ENCODE results near the gene CENPE. TPM values are rescaled to one million over a fixed set of nuclear protein-coding genes. Genes with fewer than 3 reads are reported as not detected.

CENPE gene
- total RNA-seq, 2 donors from 2014 or later: 0.87 to 4.5 TPM

- no peaks in the 10 kb centered on the region for H3K9me3 ChIP-seq
- no peak overlapping the region for H3K27ac ChIP-seq
- no peaks in the 10 kb centered on the region for H3K27me3 ChIP-seq (replicated peaks; ENCODE audit: insufficient read depth)
- TF ChIP-seq POLR2A (IDR thresholded peaks at IDR 0.05) (no peak), POLR2AphosphoS5 (IDR thresholded peaks at IDR 0.05) (no peak)
- TF ChIP-seq, protein P1, sequence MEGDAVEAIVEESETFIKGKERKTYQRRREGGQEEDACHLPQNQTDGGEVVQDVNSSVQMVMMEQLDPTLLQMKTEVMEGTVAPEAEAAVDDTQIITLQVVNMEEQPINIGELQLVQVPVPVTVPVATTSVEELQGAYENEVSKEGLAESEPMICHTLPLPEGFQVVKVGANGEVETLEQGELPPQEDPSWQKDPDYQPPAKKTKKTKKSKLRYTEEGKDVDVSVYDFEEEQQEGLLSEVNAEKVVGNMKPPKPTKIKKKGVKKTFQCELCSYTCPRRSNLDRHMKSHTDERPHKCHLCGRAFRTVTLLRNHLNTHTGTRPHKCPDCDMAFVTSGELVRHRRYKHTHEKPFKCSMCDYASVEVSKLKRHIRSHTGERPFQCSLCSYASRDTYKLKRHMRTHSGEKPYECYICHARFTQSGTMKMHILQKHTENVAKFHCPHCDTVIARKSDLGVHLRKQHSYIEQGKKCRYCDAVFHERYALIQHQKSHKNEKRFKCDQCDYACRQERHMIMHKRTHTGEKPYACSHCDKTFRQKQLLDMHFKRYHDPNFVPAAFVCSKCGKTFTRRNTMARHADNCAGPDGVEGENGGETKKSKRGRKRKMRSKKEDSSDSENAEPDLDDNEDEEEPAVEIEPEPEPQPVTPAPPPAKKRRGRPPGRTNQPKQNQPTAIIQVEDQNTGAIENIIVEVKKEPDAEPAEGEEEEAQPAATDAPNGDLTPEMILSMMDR (IDR thresholded peaks at IDR 0.05): no peak
- no peaks in the 10 kb centered on the region for H3K36me3 ChIP-seq
- WGBS: 92% methylated on average over 4 of the region's 4 CpGs
- no peak for DNase-seq (ENCODE audit: low spot score)
- intact Hi-C loops (cut with DNase I): no loop called here
- H3K4me3 ChIP-seq: no peak overlapping the region
- H3K4me1 ChIP-seq (replicated peaks): no peaks in the 10 kb centered on the region
These were observed 39.4 kb downstream of the CENPE start for GRCh38 chr4:103158760-103159159.

DNA sequence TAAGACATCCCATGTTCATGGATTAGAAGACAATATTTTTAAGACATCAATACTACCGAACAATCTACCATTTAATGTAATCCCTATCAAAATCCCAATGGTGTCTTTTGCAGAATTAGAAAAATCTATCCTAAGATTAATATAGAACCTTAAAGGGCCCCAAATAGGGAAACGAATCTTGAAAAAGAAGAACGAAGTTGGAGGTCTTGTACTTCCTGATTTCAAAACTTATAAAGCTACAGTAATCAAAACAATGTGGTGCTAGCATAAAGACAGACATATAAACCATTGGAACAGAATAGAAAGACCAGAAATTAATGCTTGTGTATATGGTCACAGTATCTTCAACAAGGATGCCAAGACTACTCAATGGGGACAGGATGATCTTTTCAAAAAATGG, 42.0 kb downstream of the CENPE start:
- intact Hi-C loops (cut with DNase I): no loop called here
- no peaks in the 10 kb centered on the region for H3K27me3 ChIP-seq (replicated peaks; ENCODE audit: insufficient read depth)
- no peaks in the 10 kb centered on the region for H3K9me3 ChIP-seq
- H3K4me1 ChIP-seq (replicated peaks): no peaks in the 10 kb centered on the region
- TF ChIP-seq, protein P1 (IDR thresholded peaks at IDR 0.05): no peak
- no peak for TF ChIP-seq POLR2A (IDR thresholded peaks at IDR 0.05)
- TF ChIP-seq POLR2AphosphoS5 (IDR thresholded peaks at IDR 0.05): no peak
- no peak for DNase-seq (ENCODE audit: low spot score)
- H3K4me3 ChIP-seq: no peak overlapping the region
- WGBS: 94% methylated on average over 3 of the region's 3 CpGs
- H3K27ac ChIP-seq: no peak overlapping the region
- no peaks in the 10 kb centered on the region for H3K36me3 ChIP-seq

GRCh38 chr4:103152381-103152780, 45.8 kb downstream of the CENPE start:
- Histone ChIP-seq H3K36me3 (no peaks in the 10 kb centered on the region), H3K9me3 (no peaks in the 10 kb centered on the region), H3K27me3 (replicated peaks; ENCODE audit: insufficient read depth) (no peaks in the 10 kb centered on the region), H3K4me3 (no peak overlapping the region), H3K4me1 (replicated peaks) (no peaks in the 10 kb centered on the region), H3K27ac (no peak overlapping the region)
- no peak for DNase-seq (ENCODE audit: low spot score)
- intact Hi-C loops (cut with DNase I): no loop called here
- TF ChIP-seq POLR2A (IDR thresholded peaks at IDR 0.05) (no peak), POLR2AphosphoS5 (IDR thresholded peaks at IDR 0.05) (no peak)
- TF ChIP-seq, protein P1 (IDR thresholded peaks at IDR 0.05): no peak
- WGBS: 80% methylated on average over 3 of the region's 3 CpGs

DNA sequence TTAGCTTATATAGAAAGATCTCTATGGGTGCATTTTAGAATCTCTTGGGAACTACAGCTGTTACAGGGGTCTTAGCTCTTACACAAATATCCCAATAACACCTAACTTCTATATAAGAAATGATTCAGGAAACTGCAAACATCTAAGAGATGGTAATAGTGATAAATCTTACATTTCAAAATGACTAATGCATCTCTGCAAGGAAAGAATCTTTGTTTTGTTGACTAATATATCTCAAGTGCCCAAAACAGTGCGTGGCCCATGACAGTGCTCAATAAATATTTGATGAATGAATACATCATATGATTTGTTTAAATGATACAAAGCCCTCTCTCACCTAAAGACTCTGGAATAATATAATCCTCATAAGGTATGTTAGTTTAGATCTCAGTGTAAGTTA, 47.5 kb downstream of the CENPE start:
- Histone ChIP-seq H3K27me3 (replicated peaks; ENCODE audit: insufficient read depth) (no peaks in the 10 kb centered on the region), H3K4me3 (no peak overlapping the region), H3K4me1 (replicated peaks) (no peaks in the 10 kb centered on the region), H3K9me3 (no peaks in the 10 kb centered on the region), H3K27ac (no peak overlapping the region), H3K36me3 (no peaks in the 10 kb centered on the region)
- intact Hi-C loops (cut with DNase I): no loop called here
- TF ChIP-seq POLR2AphosphoS5 (IDR thresholded peaks at IDR 0.05) (no peak), POLR2A (IDR thresholded peaks at IDR 0.05) (no peak)
- TF ChIP-seq, protein P1 (IDR thresholded peaks at IDR 0.05): no peak
- whole genome bisulfite sequencing: 82% methylated on average over 1 of the region's 1 CpG
- no peak for DNase-seq (ENCODE audit: low spot score)

- 95% methylated on average over 4 of the region's 4 CpGs for WGBS
- Histone ChIP-seq H3K27me3 (replicated peaks; ENCODE audit: insufficient read depth) (no peaks in the 10 kb centered on the region), H3K9me3 (no peaks in the 10 kb centered on the region), H3K36me3 (no peaks in the 10 kb centered on the region), H3K4me1 (replicated peaks) (no peaks in the 10 kb centered on the region), H3K27ac (no peak overlapping the region), H3K4me3 (no peak overlapping the region)
- TF ChIP-seq, protein P1 (IDR thresholded peaks at IDR 0.05): no peak
- no peak for TF ChIP-seq POLR2AphosphoS5 (IDR thresholded peaks at IDR 0.05)
- no peak for TF ChIP-seq POLR2A (IDR thresholded peaks at IDR 0.05)
- DNase-seq (ENCODE audit: low spot score): no peak
- intact Hi-C loops (cut with DNase I): no loop called here
These were observed 53.2 kb downstream of the CENPE start for GRCh38 chr4:103144926-103145325.

All from prostate gland (tissue), 2 donors.